ENCODE measurements around the gene XPO6.
"Not testable (repeated sequence)": the region's sequence is repeated elsewhere in the genome, so short reads cannot be mapped to it uniquely, and the experiment has no call there.

The XPO6 gene, protein sequence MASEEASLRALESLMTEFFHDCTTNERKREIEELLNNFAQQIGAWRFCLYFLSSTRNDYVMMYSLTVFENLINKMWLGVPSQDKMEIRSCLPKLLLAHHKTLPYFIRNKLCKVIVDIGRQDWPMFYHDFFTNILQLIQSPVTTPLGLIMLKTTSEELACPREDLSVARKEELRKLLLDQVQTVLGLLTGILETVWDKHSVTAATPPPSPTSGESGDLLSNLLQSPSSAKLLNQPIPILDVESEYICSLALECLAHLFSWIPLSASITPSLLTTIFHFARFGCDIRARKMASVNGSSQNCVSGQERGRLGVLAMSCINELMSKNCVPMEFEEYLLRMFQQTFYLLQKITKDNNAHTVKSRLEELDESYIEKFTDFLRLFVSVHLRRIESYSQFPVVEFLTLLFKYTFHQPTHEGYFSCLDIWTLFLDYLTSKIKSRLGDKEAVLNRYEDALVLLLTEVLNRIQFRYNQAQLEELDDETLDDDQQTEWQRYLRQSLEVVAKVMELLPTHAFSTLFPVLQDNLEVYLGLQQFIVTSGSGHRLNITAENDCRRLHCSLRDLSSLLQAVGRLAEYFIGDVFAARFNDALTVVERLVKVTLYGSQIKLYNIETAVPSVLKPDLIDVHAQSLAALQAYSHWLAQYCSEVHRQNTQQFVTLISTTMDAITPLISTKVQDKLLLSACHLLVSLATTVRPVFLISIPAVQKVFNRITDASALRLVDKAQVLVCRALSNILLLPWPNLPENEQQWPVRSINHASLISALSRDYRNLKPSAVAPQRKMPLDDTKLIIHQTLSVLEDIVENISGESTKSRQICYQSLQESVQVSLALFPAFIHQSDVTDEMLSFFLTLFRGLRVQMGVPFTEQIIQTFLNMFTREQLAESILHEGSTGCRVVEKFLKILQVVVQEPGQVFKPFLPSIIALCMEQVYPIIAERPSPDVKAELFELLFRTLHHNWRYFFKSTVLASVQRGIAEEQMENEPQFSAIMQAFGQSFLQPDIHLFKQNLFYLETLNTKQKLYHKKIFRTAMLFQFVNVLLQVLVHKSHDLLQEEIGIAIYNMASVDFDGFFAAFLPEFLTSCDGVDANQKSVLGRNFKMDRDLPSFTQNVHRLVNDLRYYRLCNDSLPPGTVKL

DNA sequence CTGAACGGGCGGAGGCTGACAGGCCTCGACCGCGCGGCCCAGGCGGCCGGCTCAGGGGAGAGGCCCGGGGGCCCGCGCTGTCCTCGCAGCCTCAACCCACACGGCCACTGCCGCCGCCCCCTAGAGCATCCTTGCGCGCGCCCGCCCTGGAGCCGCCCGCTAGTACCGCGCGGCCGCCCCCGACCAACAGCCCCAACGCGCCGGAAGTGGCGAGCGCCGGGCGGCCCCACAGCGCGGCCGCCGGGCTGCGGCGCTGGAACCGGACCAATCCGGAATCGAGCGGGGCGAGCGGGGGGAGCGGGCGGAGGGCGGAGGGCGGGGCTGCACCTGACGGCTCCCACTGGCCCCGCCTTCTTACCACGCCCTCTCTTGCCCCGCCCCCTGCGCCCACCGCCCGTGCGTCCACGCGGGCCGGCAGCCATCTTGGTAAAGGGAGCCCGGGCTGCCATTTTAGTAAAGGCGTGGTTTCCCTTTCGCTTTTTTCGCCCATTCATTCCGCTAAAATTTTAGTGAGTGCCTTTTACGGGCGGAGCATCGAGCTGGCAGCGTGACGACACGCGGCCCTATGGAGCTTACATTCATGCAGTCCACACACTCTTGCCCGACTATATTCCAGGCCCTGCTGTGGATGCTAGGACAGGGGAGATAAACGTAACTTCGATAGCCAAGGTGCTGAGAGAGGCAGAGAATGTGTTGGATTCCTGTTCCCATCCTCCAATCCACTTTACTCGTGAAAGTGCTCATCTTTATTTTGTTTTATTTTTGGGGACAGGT lies at the start of gene XPO6:
Gene XPO6 (minus strand): TSS at position 208 of the 774 bp plus-strand sequence. CDS start 597 bp downstream, outside the sequence.
- Mint-ChIP-seq H3K36me3 (peaks cover 10% of the 10 kb centered on the region), H3K27me3 (no peaks in the 10 kb centered on the region), H3K9me3 (peaks cover 5% of the 10 kb centered on the region), H3K4me1 (peaks cover 30% of the 10 kb centered on the region), H3K4me3 (peak within 1 kb of the TSS; percentile 96), H3K27ac (peak within 1 kb of the TSS; percentile 99)

DNA sequence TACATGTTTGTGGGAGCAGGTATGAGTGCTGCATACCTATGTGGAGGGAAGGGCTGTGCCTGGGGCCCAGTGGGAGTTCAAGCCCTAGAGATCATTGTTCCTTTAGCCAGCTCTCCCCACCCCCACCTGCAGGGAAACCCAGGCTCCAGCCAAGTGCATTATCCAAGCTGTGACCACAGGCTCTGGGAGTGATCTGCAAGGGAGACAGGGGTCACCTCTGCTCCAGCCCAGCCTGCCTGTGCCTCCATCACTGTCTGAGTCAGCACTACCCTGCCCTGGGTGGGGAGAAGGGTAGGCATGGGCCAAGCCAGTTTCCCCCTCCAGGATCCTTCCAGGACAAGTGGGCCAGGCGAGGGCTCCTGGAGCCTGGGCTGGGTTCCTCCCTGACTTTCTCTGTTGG lies 48.4 kb upstream of the XPO6 start:
- no peak overlapping the region for H3K27ac Mint-ChIP-seq
- no peaks in the 10 kb centered on the region for H3K36me3 Mint-ChIP-seq
- H3K4me3 Mint-ChIP-seq: no peak overlapping the region
- H3K4me1 Mint-ChIP-seq: peaks cover 17% of the 10 kb centered on the region
- H3K27me3 Mint-ChIP-seq: no peaks in the 10 kb centered on the region
- no peaks in the 10 kb centered on the region for H3K9me3 Mint-ChIP-seq

DNA sequence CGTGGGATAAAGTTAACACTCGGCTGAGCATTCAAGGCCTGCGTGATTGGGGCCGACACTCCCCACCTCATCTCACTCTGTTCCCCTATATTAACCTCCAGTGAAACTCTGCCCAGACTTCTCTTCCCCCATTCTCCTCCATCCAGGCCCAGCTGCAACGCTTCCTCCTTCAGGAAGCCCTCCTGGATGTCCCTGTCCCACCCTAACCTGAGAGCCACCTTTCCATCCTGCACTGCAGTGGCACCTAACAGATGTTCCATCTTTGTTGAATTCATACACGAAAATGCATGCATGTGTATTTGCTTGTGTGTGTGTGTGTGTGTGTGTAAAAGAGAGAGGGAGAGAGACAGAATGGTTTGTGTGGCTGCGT lies 48.0 kb upstream of the XPO6 start:
- Mint-ChIP-seq H3K4me3 (no peak overlapping the region), H3K9me3 (no peaks in the 10 kb centered on the region), H3K36me3 (no peaks in the 10 kb centered on the region), H3K27me3 (no peaks in the 10 kb centered on the region), H3K27ac (no peak overlapping the region), H3K4me1 (peaks cover 13% of the 10 kb centered on the region)

DNA sequence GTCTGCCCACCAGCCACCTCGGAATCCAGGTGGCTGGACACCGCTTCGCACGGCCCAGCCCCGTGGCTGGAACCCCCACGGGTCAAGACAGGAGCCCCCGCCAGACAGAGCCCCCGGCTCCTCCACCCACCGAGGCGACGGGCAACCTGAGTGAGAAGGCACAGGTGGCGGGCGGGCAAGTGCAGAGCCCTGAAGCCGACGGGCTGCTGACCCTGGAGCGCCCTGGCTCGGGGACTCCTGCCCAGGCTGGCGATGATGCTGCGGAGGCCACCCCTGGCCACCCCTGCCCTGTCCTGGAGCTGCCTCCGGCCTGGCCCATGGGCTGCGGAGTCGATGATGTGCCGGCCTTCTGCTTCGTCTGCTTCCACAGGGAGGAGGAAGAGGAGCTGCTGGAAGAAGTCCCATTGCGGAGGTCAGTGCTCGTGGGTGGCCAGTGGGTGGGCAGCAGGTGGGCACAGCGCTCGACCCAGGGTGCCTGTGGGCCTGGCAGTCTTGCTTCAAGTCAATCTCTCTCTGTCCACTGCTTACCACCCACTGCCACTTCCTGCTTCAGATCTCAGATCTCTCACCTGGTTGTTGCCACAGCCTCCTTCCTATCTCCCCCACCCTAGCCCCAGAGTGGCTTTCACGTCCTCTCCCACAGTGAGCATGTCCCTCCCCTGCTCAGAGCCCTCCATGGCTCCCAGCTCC lies 47.5 kb upstream of the XPO6 start:
- Mint-ChIP-seq H3K27ac (no peak overlapping the region), H3K9me3 (no peaks in the 10 kb centered on the region), H3K4me1 (peaks cover 9% of the 10 kb centered on the region), H3K4me3 (no peak overlapping the region), H3K36me3 (no peaks in the 10 kb centered on the region), H3K27me3 (no peaks in the 10 kb centered on the region)

DNA sequence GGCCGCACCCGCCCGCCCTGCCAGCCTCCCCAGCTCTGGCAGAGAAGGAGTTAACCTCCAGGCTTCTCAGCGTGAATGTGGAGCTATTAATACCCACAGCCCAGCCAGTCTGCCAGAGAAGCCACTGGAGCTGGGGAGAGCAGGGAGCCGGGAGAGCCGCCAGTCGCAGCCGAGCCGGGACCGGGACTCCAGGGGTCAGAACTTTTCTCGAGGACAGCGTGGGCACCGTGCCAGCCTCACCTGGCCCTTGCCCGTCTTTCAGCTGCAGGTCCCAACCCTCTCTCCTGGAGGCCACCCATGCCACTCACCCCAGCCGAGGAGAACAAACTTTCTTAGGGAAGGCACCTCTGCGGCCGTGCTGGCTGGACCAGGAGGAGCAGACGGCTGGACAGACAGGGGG lies 46.8 kb upstream of the XPO6 start:
- H3K27me3 Mint-ChIP-seq: no peaks in the 10 kb centered on the region
- H3K9me3 Mint-ChIP-seq: no peaks in the 10 kb centered on the region

DNA sequence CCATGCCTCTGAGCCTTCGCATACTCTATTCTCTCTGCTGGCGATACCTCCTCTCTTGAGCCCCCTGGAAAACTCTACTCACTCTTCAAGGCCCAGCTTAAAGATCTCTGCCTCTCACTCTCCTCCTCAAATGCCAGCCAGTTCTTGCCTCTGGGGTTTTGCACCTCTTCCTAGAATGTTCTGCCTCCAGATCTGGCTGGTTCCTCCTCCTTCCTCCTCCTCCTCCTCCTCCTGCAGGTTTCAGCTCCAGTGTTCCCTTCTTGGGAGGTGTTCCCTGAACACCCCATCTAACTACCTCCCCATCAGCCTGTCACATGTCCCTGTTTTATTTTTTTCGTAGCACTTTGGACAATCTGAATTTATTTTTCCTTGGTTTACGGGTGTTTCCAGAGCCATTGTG lies 45.5 kb upstream of the XPO6 start:
- Mint-ChIP-seq H3K27me3 (no peaks in the 10 kb centered on the region), H3K9me3 (no peaks in the 10 kb centered on the region), H3K4me3 (no peak overlapping the region), H3K27ac (peak overlapping the region; percentile 32), H3K4me1 (peaks cover 9% of the 10 kb centered on the region), H3K36me3 (no peaks in the 10 kb centered on the region)

More for the DNA sequence above, 46.8 kb upstream of the XPO6 start:
- no peaks in the 10 kb centered on the region for H3K36me3 Mint-ChIP-seq
- no peak overlapping the region for H3K4me3 Mint-ChIP-seq
- H3K27ac Mint-ChIP-seq: no peak overlapping the region
- H3K4me1 Mint-ChIP-seq: peaks cover 9% of the 10 kb centered on the region

DNA sequence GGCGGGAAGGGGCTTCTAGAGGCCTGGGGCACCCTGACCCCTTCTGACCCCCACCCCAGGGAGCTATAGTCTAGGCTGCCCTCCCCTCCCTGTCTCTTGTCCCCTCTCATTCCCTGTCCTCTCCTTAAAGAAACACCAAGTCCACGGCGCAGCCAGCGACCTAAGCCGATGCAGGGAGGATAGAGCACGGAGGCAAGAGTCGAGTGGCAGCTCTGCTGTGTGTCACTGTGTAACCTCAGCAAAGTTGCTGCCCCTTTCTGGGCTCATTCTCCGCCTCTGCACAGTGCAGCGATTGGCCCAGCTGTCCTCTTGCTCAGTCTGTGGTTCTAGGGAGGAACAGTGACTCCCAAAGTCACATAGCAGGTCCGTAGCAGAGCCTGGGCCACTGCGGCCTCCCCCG lies 44.1 kb upstream of the XPO6 start:
- Mint-ChIP-seq H3K27me3 (no peaks in the 10 kb centered on the region), H3K36me3 (no peaks in the 10 kb centered on the region), H3K9me3 (no peaks in the 10 kb centered on the region), H3K27ac (no peak overlapping the region), H3K4me3 (no peak overlapping the region), H3K4me1 (peaks cover 9% of the 10 kb centered on the region)

DNA sequence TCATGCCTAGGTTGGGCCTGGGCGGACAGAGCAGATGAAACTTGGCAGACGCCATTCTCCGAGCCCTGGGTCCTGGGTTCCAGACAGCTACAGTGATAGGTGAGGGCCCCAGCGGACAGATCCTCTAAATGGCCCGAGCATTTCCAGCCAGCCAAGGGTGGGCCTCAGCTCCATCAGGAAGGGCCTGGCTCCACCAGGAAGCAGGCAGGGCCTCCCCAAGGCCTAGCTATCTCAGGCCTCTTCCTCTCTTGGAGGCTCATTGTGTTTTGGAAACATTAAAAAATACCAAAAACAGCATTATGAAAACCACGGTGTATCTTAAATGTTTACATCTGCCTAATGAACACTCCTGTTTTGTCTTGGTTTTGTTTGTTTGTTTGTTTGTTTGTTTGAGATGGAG lies 42.4 kb upstream of the XPO6 start:
- Mint-ChIP-seq H3K27me3 (no peaks in the 10 kb centered on the region), H3K9me3 (no peaks in the 10 kb centered on the region), H3K36me3 (no peaks in the 10 kb centered on the region), H3K4me1 (no peaks in the 10 kb centered on the region), H3K4me3 (no peak overlapping the region), H3K27ac (no peak overlapping the region)

DNA sequence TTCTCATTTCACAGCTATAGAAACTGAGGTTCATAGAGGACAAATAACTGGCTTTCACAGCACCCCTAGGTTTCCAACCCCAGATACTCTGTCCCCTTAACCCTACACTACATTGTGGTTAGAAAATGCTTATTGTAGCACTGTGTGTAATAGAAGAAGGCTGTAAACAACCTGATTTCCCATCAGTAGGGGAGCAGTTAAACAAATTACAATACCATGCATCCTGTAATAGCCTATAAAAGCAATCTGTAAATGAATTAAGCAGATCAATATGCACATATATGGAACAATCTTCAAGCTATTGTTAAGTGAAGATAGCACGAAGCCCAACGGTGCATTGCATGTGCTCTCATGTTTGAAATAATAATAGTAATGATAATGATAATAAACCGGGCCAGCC lies 39.2 kb upstream of the XPO6 start:
- H3K27ac Mint-ChIP-seq: no peak overlapping the region
- no peak overlapping the region for H3K4me3 Mint-ChIP-seq
- H3K9me3 Mint-ChIP-seq: no peaks in the 10 kb centered on the region
- no peaks in the 10 kb centered on the region for H3K27me3 Mint-ChIP-seq
- no peaks in the 10 kb centered on the region for H3K36me3 Mint-ChIP-seq
- H3K4me1 Mint-ChIP-seq: no peaks in the 10 kb centered on the region

DNA sequence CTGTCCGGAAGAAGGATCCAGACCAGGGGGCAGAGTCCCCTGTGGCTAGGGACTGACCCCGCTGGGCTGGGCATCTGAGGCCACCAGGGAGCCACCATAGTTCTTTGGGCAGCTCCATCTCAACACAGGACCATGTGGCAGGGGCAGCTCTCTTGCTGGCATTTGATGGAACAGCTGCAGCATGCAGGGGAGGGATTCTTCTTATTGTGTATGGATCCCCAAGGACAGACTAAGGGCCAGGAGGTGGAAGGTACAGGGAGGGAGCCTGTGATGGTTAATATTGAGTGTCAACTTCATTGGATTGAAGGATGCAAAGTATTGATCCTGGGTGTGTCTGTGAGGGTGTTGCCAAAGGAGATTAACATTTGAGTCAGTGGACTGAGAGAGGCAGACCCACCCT lies 37.7 kb upstream of the XPO6 start:
- H3K36me3 Mint-ChIP-seq, H3K4me3 Mint-ChIP-seq, H3K27me3 Mint-ChIP-seq, H3K27ac Mint-ChIP-seq, H3K4me1 Mint-ChIP-seq, H3K9me3 Mint-ChIP-seq: not testable (repeated sequence)

DNA sequence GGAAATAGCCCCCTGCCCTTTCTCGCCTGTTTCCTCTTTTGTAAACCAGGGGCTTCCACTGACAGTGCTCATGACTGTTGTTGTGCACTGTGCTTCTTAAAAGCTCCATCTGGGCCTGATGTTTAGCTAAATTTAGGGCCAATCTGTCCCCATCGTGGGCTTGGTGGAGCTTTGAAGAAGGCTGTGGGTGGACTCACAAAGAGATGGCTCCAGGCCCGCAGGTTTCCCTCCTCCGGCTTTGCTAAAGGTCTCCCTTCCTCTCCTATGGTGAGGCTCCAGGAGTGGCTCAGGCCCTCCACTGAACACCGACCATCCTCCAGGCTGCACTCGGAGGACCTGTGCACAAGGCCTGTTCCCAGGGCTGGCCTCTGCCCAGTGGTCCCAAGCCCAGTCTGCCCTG lies 30.2 kb upstream of the XPO6 start:
- H3K9me3 Mint-ChIP-seq: no peaks in the 10 kb centered on the region
- no peaks in the 10 kb centered on the region for H3K27me3 Mint-ChIP-seq
- H3K4me1 Mint-ChIP-seq: no peaks in the 10 kb centered on the region
- H3K36me3 Mint-ChIP-seq: peaks cover 2% of the 10 kb centered on the region
- no peak overlapping the region for H3K27ac Mint-ChIP-seq
- no peak overlapping the region for H3K4me3 Mint-ChIP-seq

DNA sequence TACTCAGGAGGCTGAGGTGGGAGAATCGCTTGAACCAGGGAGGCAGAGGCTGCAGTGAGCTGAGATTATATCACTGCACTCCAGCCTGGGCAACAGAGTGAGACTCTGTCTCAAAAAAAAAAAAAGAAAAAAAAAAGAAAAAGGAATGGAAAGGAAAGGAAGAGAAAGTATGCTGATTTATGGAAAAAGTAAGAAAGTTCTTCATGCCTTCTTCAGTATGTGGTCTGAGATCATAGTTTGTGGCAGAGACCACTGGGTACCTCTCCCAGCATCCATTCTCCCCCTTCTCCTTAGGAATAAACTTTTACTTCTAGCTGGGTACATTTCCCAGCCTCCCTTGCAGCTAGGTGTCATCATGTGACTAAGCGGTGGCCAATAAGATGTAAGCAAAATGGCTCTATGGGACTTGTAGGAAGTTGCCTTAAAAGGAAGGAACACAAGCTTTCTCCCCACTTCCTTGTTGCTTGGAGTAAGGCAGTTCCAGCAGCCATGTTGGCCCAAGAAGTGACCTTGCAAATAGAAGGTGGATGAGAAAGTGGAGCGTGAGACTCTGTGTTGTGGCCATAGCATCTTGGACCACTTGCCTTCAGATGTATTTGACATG lies 26.1 kb upstream of the XPO6 start:
- Mint-ChIP-seq H3K9me3 (no peaks in the 10 kb centered on the region), H3K4me1 (no peaks in the 10 kb centered on the region), H3K4me3 (no peak overlapping the region), H3K36me3 (peaks cover 3% of the 10 kb centered on the region), H3K27me3 (no peaks in the 10 kb centered on the region), H3K27ac (no peak overlapping the region)

DNA sequence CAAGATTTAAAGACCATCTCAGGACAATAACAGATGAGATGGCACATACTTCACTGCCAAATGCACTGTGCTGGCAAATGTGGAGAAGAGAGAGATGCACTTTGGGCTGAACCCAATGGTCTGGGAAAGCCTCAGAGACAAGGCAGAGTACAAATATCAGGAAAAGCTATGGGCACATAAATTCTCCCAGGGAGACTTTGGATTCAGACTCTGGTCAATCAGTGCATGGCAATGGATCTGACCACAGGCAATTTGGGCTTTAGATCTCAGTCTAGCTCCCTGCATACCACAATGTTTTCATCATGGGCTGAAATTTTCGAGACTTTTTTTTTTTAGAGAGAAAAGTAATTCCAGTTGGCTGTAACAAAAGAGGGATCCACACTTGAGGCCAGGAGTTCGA lies 20.0 kb upstream of the XPO6 start:
- Mint-ChIP-seq H3K4me3 (no peak overlapping the region), H3K27ac (no peak overlapping the region)

DNA sequence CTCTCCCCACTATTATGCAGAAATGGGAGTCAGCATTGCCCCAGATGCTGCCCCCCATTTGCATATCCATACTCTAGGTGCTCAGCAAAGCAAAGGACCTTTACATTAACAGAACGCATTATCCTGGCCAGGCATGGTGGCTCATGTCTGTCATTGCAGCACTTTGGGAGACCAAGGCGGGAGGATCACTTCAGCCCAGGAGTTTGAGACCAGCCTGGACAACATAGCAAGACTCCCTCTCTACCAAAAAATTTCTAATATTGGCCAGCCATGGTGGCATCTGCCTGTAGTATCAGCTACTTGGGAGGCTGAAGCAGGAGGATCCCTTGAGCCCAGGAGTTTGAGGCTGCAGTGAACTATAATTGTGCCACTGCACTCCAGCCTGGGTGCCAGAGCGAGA lies 12.1 kb upstream of the XPO6 start:
- H3K27me3 Mint-ChIP-seq, H3K36me3 Mint-ChIP-seq, H3K9me3 Mint-ChIP-seq, H3K27ac Mint-ChIP-seq, H3K4me1 Mint-ChIP-seq, H3K4me3 Mint-ChIP-seq: not testable (repeated sequence)

More for the DNA sequence above, 20.0 kb upstream of the XPO6 start:
- Mint-ChIP-seq H3K9me3 (no peaks in the 10 kb centered on the region), H3K4me1 (no peaks in the 10 kb centered on the region), H3K36me3 (peaks cover 1% of the 10 kb centered on the region), H3K27me3 (no peaks in the 10 kb centered on the region)

All from activated naive CD4-positive, alpha-beta T cell treated with anti-CD3 and anti-CD28 coated beads, Interleukin-2, amount 50 U/mL, for 24 hours (primary cell).